BJ (cell line): ENCODE results near the gene FAM174C. TPM values are rescaled to one million over a fixed set of nuclear protein-coding genes. Genes with fewer than 3 reads are reported as not detected.

ENCODE experiments used
- CTCF ChIA-PET: fragments of 350-600 bp; formaldehyde crosslinking; extraction: SDS; loops from one replicate; lab custom pipeline; 2021; ENCODE audit warnings: antibody characterized with exemption, inconsistent platforms; lab: Yijun Ruan, JAX
- POLR2A ChIA-PET: fragments of 300-600 bp; sonication (Branson Sonifier 250); formaldehyde crosslinking; extraction: SDS; loops from one replicate; lab custom pipeline; 2021; ENCODE audit warnings: antibody characterized with exemption; lab: Charles Lee
- DNase-seq: peaks from one replicate; pipeline ENCODE4 v3.0.0-alpha.2; 2011; ENCODE audit warnings: low read depth
- H3K27me3 ChIP-seq: 2 replicates; pipeline ENCODE4 v1.6.0; 2011; ENCODE audit warnings: low read length; ENCODE audit not compliant: control insufficient read depth, insufficient read depth
- H3K36me3 ChIP-seq: 2 replicates; pipeline ENCODE4 v1.5.1; 2011; ENCODE audit warnings: low read length; ENCODE audit not compliant: control insufficient read depth, insufficient read depth
- H3K4me3 ChIP-seq: 2 replicates; pipeline ENCODE4 v1.5.1; 2011; ENCODE audit warnings: low read depth, mild to moderate bottlenecking, control low read depth, low read length
- polyA plus RNA-seq: library from polyadenylated mRNA; depleted of rRNA; stranded (reverse); fragments of >200 nt; gene quantifications from 2 replicates; pipeline ENCODE4 v1.2.3, GENCODE V29; 2011
- TF ChIP-seq, protein P1 (sequence below): IDR thresholded peaks from 2 replicates; pipeline ENCODE4 v1.5.1; 2011; ENCODE audit warnings: low read depth, mild to moderate bottlenecking, control low read depth, inconsistent platforms, low read length, moderate library complexity; ENCODE audit not compliant: insufficient read depth

FAM174C gene
- polyA plus RNA-seq, 1 experiment = 37.5 TPM

DNA sequence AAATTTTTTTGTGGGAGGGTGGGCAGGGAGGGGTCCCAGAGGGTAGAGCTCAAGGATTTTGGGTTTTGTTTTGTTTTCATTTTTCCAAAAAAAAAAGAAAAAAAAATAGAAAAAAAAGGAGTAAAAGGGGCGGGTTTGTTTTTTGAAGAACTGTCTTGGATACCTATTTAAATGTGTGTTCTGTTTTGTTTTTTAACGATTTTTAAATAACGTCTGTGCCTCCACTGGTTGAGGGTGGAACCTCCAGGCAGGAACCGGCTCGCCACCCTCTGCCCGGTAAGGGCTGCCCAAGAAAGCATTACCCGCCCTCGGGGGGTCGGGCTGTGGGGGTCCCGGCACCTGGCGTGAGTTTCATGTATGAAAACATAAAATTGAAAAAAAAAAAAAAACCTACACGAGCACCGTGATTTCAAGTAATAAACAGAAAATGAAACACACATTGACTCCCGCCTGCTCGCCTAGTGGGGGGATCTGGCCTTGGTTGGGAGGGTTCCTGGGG lies 16.6 kb upstream of the FAM174C start:
- peaks cover 43% of the 10 kb centered on the region for H3K36me3 ChIP-seq
- ChIA-PET POLR2A (interaction anchor here (0.6 kb wide), 2 partner anchors 8 to 336 kb away, joined by 8 to 20 read pairs; no protein-coding TSS in a partner anchor), CTCF (interaction anchor here (0.9 to 12.8 kb wide), 3 partner anchors 9 to 15 kb away, joined by 3 to 437 read pairs (median 3); partner anchors contain the start of gene ATP5F1D)
- TF ChIP-seq, protein P1, sequence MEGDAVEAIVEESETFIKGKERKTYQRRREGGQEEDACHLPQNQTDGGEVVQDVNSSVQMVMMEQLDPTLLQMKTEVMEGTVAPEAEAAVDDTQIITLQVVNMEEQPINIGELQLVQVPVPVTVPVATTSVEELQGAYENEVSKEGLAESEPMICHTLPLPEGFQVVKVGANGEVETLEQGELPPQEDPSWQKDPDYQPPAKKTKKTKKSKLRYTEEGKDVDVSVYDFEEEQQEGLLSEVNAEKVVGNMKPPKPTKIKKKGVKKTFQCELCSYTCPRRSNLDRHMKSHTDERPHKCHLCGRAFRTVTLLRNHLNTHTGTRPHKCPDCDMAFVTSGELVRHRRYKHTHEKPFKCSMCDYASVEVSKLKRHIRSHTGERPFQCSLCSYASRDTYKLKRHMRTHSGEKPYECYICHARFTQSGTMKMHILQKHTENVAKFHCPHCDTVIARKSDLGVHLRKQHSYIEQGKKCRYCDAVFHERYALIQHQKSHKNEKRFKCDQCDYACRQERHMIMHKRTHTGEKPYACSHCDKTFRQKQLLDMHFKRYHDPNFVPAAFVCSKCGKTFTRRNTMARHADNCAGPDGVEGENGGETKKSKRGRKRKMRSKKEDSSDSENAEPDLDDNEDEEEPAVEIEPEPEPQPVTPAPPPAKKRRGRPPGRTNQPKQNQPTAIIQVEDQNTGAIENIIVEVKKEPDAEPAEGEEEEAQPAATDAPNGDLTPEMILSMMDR = no peak
- H3K4me3 ChIP-seq = no peak overlapping the region
- H3K27me3 ChIP-seq = no peaks in the 10 kb centered on the region
- DNase-seq = no peak

DNA sequence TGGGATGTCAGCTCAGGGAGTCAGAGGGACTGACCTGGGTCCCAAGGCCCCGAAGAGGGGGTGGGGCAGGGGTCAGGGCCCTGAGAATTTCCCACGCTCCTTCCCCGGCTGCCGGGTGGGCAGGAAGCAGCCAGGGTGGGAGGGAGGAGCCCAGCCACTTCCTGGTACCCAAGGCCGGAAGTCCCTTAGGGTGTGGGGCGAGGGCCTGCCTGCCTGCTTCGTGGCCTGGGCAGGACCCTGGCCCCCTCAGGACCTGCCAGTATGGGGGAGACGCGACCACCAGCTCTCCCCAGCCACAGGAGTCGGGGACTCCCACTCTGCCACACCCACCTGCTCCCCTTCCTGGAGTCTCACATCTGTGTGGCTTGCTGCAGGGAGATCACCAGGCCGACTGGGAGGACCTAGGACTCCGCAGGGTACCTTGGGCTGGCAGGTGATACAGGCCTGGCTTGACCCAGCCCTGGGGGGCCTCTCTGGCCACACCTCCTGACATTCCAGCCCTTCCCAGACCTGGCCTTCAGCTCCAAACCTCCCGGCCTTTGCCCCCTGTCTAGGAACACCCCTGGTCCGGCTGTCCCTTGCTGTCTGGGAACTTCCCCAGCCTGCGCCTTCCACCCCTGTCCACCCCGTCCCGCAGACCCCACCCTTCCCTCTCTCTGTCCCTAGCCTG lies 16.0 kb upstream of the FAM174C start:
- H3K36me3 ChIP-seq = peaks cover 38% of the 10 kb centered on the region
- no peak for DNase-seq
- ChIA-PET POLR2A (interaction anchor here (0.6 kb wide), 2 partner anchors 8 to 337 kb away, joined by 8 to 20 read pairs; no protein-coding TSS in a partner anchor), CTCF (interaction anchor here (0.9 to 12.8 kb wide), 3 partner anchors 9 to 16 kb away, joined by 3 to 437 read pairs (median 3); partner anchors contain the start of gene ATP5F1D)
- no peak overlapping the region for H3K4me3 ChIP-seq
- TF ChIP-seq, protein P1 = no peak
- no peaks in the 10 kb centered on the region for H3K27me3 ChIP-seq

DNA sequence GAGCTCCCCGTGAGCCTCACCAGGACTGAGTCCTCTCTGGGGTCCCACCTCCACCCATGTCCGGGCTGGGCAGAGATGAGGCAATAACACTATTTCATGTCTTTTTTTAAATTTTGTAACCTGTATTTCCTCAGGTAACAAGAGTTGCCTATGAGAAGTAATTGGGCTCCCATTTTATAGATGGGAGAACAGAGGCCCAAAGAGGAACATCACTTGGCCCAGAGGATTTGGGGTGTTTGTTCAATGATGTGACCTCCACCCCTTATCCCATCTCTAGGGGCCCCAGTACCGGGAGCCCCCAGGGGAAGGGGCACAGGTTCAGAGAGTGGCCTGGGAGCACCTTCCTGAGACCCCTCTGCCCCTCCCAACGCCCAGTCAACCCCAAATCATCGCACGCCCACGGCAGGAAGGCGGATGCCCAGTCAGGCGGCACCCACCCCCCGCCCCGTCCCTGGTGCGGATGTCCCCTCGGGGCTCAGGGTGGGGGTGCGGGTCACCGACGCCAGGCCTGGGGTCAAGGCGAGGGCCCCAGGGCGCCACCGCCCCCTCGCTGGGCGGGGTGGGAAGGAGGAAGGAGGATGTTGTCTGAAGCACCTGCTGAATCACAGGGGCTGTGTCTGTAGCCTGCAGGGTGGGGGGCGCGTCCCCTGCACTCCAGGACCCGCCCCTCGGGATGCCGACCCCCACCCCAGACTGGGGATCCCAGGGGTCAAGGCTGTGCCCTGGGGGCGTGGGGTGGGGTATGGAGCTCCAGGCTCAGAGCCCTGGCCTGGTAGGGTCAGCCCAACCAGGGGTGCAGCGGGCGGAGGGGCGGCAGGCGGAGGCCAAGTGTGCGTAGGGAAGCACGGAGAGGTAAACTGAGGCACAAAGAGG lies 15.2 kb upstream of the FAM174C start:
- H3K36me3 ChIP-seq = peaks cover 30% of the 10 kb centered on the region
- no peak overlapping the region for H3K4me3 ChIP-seq
- no peaks in the 10 kb centered on the region for H3K27me3 ChIP-seq
- CTCF ChIA-PET = interaction anchor here (1.3 to 12.8 kb wide), 2 partner anchors 8 to 16 kb away, joined by 3 to 437 read pairs; partner anchors contain the start of gene ATP5F1D
- POLR2A ChIA-PET = interaction anchor here (1.0 kb wide), 1 partner anchor 9 kb away, joined by 6 read pairs; the partner anchor contains the start of gene CIRBP
- TF ChIP-seq, protein P1 = no peak
- no peak for DNase-seq

DNA sequence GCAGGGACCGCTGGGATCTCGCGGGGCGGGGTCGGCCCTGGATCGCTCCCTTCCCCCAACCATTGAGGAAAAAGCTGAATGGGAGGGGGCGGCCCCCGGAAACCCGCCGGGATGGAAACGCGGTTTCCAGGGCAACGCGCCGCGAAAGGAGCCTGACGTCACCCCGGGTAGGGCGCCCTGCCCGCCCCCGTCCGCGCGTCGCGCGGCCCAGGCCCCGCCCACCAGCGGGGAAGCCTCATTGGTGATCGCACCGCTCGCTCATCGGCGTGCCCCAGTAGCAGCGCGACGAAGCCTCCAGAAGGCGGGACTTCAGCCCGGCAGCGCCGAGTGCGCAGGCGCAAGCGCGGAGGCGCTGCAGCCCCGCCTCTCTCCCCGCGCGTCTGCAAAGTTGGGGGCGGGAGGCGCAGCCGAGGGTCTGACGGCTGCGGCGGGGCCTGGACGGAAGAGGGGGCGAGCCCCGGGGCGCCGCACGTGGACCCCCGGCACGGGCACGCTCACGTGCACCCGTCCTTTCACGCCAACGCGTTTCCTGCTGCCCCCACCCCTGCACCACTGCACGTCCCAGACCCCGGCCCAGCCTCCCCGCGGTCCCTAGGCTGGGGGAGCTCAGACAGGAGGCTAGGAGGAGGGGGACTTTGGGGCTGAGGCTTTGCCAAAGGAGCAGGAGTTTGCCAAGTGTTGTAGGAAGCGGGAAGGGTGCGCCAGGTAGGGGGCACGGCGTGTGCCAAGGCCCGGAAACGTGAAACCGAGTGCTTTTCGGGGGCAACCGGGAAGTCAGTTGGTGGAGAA lies 14.4 kb upstream of the FAM174C start:
- no peak for DNase-seq
- POLR2A ChIA-PET = interaction anchor here (1.0 kb wide), 1 partner anchor 8 kb away, joined by 6 read pairs; the partner anchor contains the start of gene CIRBP
- TF ChIP-seq, protein P1 = no peak

More for the DNA sequence above, 14.4 kb upstream of the FAM174C start:
- Histone ChIP-seq H3K36me3 (peaks cover 22% of the 10 kb centered on the region), H3K4me3 (peak overlapping the region; percentile 64), H3K27me3 (no peaks in the 10 kb centered on the region)
- CTCF ChIA-PET = interaction anchor here (1.7 to 12.8 kb wide), 2 partner anchors 8 to 17 kb away, joined by 11 to 437 read pairs; partner anchors contain the start of gene ATP5F1D
